Activated CD8-positive, alpha-beta memory T cell treated with anti-CD3 and anti-CD28 coated beads for 1 hour (primary cell): ENCODE measurements around the gene PMCH.
"Not testable (repeated sequence)": the region's sequence is repeated elsewhere in the genome, so short reads cannot be mapped to it uniquely, and the experiment has no call there.

Experiments
- DNase-seq, 2 donors: peaks; one replicate each; pipeline ENCODE4 v3.0.0-alpha.2; 2020; ENCODE audit warnings: low read depth in 1 of 2; ENCODE audit errors: extremely low read depth in 1 of 2

PMCH gene

GRCh38 chr12:102147062-102147587 is 50.5 kb downstream of the PMCH start:
- not testable (repeated sequence) for DNase-seq
